ENCODE data around the gene ADRA2B.

Gene ADRA2B

DNA sequence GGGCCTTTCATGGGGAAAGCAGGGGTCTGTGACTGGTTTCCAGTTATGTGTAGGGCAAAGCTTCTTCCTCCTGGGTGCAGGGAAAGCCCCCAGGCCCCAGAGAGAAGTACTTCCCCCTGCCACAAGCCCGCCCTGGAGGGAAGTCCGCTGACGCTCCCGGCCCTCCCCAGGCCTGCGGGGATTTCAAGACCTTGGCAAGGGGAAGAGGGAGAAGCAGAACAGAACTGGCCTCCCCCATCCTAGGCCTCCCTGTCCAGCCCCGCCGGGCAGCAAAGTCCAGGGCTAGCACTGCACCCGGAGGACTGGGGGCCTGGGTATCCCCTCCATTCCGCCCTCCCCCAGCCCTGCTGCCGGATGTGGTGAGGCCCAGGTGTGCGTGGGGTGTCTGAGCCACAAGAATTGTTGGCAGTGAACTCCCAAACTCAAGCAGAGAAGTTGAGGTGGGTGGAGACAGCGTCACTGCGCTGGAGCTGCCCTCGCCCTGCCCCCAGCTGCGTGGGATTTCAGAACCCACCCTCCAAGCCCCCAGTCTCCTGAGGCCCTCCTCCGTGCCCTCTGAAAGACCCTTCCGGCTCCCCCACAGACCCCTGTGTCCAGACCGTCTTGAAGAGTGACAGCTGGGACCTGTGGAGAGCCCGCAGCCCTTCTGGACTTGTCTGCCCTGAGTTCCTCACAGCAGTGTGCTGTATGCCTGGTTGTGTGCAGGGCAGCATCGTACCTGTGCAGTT lies 29.9 kb upstream of the ADRA2B start:
- DNase-seq (ENCODE audit: low read depth) = peak; percentile 93
- peak overlapping the region; percentile 32 for H3K4me3 ChIP-seq (ENCODE audit: low read depth, low read length)
- TF ChIP-seq, protein P1, sequence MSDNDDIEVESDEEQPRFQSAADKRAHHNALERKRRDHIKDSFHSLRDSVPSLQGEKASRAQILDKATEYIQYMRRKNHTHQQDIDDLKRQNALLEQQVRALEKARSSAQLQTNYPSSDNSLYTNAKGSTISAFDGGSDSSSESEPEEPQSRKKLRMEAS (IDR thresholded peaks at IDR 0.05; ENCODE audit: low read depth, low read length) = 0 out of 2 replicates have a peak, but pooled peaks have one; percentile 15
- TF ChIP-seq POLR2A (IDR thresholded peaks at IDR 0.05; ENCODE audit: extremely low read depth, insufficient read length) = no peak
- TF ChIP-seq, protein P2, sequence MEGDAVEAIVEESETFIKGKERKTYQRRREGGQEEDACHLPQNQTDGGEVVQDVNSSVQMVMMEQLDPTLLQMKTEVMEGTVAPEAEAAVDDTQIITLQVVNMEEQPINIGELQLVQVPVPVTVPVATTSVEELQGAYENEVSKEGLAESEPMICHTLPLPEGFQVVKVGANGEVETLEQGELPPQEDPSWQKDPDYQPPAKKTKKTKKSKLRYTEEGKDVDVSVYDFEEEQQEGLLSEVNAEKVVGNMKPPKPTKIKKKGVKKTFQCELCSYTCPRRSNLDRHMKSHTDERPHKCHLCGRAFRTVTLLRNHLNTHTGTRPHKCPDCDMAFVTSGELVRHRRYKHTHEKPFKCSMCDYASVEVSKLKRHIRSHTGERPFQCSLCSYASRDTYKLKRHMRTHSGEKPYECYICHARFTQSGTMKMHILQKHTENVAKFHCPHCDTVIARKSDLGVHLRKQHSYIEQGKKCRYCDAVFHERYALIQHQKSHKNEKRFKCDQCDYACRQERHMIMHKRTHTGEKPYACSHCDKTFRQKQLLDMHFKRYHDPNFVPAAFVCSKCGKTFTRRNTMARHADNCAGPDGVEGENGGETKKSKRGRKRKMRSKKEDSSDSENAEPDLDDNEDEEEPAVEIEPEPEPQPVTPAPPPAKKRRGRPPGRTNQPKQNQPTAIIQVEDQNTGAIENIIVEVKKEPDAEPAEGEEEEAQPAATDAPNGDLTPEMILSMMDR (IDR thresholded peaks at IDR 0.05; ENCODE audit: low read depth, low read length) = no peak
- 0 out of 2 replicates have a peak, but pooled peaks have one; percentile 23 for TF ChIP-seq MYC (IDR thresholded peaks at IDR 0.05; ENCODE audit: low read depth, low read length)

DNA sequence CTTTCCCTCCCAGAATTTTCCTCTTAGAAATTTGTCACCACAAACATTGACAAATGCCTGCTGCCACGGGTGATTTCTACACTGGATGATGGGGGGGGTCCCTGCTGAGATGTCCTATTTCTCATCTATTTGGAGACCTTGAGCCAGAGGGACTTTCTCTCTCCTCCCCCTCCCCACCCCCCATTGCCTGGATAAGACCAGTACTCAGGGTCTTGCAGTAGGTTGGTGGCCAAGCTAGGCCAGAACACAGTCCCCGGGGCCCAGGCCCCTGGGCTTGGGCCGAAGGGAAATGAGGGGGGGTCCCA lies 29.4 kb upstream of the ADRA2B start:
- peak overlapping the region; percentile 32 for H3K4me3 ChIP-seq (ENCODE audit: low read depth, low read length)
- TF ChIP-seq MYC (IDR thresholded peaks at IDR 0.05; ENCODE audit: low read depth, low read length) = no peak
- TF ChIP-seq POLR2A (IDR thresholded peaks at IDR 0.05; ENCODE audit: extremely low read depth, insufficient read length) = no peak
- TF ChIP-seq, protein P1 (IDR thresholded peaks at IDR 0.05; ENCODE audit: low read depth, low read length) = no peak
- TF ChIP-seq, protein P2 (IDR thresholded peaks at IDR 0.05; ENCODE audit: low read depth, low read length) = no peak
- no peak for DNase-seq (ENCODE audit: low read depth)

DNA sequence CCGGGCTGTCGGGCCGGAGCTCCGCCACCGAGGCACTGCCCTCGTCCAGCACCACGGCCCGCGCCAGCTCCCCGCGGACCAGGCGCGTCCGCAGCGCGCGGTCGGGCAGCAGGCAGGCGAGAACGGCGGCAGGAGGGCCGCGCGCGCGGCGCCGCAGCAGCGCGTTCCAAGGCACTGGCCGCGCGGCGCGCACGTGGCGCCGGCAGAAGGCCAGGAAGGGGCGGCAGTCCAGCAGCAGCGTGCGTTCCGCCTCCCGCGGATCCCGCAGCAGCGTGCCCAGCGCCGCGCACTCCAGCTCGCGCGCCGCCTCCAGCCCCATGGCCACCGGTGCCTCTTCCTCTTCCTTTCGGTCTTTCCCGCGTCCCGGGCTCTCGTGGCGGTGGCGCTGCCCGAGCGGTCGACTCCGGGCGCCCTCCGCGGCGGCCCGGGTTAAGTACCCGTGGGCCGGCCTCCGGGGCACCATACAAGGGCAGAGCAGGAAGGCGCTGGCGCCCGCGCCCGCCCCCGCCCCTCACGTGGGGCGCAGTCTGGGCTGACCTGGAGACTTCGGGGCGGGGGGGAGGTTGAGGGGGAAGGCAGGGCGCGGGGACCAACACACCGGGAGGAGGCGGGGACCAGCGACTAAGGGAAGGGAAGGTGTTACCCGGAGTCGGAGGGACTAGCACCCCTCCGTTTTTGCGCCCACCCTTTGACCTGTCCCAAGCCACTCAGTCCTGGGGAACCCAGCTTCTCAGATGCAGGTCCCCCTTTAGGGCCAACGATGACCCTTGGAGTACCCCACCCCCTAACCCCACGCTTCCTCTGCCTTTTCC lies 28.9 kb upstream of the ADRA2B start, which contains the start of gene DUSP2:
TSS of gene DUSP2 (minus strand) at position 405 of the 812 bp plus-strand sequence. CDS start at position 319, 86 bp downstream.
- peak; percentile 98 for DNase-seq (ENCODE audit: low read depth)
- peak within 1 kb of the TSS; percentile 84 for H3K4me3 ChIP-seq (ENCODE audit: low read depth, low read length)
- TF ChIP-seq, protein P2 (IDR thresholded peaks at IDR 0.05; ENCODE audit: low read depth, low read length) = no peak
- TF ChIP-seq, protein P1 (IDR thresholded peaks at IDR 0.05; ENCODE audit: low read depth, low read length) = peak; percentile 82
- TF ChIP-seq MYC (IDR thresholded peaks at IDR 0.05; ENCODE audit: low read depth, low read length) (peak; percentile 91), POLR2A (IDR thresholded peaks at IDR 0.05; ENCODE audit: extremely low read depth, insufficient read length) (peak; percentile 97)

DNA sequence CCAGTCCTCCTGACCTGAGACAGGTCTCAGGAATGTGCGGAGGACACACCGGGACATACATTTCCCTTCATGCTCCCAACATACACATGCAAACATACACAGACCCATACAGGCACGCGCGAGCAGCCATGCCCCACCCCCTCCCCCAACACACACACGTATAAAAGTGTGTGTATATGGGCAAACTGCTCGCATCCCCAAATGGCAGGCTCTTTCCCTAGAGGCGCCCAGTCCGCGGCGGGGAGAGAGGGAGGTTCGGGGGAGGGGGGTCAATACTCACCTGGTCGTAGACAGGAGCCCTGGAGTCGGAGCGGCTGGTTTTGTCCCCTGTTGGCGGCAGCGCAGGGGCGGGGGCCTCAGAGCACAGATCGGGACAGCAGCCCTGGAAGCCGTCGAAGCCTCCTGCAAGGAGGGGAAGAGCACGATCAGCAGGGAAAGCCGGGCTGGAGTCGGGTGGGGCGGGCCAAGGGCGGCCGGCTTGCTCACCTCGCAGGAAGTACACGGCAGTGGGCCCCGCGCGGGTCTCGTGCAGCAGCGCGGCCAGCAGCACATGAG lies 28.2 kb upstream of the ADRA2B start:
- TF ChIP-seq, protein P1 (IDR thresholded peaks at IDR 0.05; ENCODE audit: low read depth, low read length) = 0 out of 2 replicates have a peak, but pooled peaks have one; percentile 12
- TF ChIP-seq, protein P2 (IDR thresholded peaks at IDR 0.05; ENCODE audit: low read depth, low read length) = no peak
- peak overlapping the region; percentile 84 for H3K4me3 ChIP-seq (ENCODE audit: low read depth, low read length)
- DNase-seq (ENCODE audit: low read depth) = peak; percentile 64

DNA sequence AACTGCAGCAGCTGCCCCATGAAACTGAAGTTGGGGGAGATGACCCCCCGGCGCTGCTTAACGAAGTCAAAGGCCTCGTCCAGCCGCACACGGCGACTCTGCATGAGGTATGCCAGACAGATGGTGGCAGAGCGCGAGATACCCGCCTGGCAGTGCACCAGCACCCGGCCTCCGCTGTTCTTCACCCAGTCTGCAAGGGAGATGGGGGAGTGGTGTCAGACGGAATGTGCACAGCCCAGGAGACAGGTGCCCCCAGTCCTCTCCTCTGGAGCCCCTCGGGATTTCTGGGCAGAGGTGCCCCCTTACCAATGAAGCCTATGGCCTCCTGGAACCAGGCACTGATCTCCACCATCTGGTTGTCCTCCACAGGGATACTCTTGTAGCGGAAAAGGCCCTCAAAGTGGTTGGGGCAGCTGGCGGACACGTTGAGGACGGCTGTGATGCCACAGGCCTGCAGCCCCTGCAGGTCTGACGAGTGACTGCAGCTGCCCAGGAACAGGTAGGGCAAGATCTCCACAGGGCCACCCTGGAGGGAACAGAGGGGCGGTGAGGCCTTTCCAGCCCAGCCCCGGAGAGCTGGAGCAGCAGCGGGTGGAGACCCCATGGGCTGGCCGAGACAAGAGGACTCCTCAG lies 27.6 kb upstream of the ADRA2B start:
- peak overlapping the region; percentile 84 for H3K4me3 ChIP-seq (ENCODE audit: low read depth, low read length)
- peak; percentile 58 for DNase-seq (ENCODE audit: low read depth)
- TF ChIP-seq, protein P2 (IDR thresholded peaks at IDR 0.05; ENCODE audit: low read depth, low read length) = peak; percentile 20
- TF ChIP-seq, protein P1 (IDR thresholded peaks at IDR 0.05; ENCODE audit: low read depth, low read length) = no peak
